GM12801 (cell line): ENCODE measurements around the gene NFE2.

Experiments used
- CTCF ChIP-seq: IDR thresholded peaks from one replicate; pipeline ENCODE4 v1.5.1; 2011; ENCODE audit warnings: control low read depth; ENCODE audit not compliant: insufficient read length; ENCODE audit errors: extremely low read depth

NFE2 gene

DNA sequence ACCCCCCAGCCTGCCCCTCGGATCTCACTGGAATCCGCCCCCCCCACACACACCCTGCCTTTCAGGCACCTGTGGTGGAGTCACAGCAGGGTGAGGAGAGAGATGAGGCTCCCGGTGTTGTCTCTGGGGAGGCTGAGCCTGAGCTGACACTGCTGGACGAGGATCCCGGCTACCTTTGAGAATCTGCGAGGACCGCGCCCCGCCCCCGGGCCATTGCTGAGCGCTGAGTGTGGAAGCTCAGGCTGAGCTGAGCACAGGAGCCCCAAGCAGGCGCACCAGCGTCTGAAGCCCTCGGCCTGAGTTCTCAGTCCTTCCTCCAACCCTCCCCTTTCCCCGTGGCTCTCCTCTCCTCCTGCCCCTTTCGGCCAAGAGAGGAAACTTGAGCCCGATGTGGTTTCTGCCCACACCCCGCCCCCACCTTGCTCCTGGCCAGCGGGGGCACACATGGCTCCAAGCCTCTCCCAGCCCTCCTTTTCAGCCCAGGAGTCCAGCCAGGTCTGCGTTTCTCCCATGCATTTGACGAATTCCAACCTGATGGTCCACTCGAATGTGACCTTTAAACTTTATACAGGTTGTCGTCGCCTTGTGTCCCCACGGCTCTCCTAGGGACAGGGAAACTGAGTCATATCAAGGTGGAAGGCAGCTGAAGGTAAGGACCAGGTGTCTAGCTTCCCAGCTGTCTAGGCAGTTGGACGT, at the start of gene NFE2:
Gene NFE2, minus strand, starts transcription at position 284 of the 696 bp plus-strand sequence. CDS start 5,767 bp downstream, outside the sequence.
- TF ChIP-seq CTCF = no peak

- TF ChIP-seq CTCF = no peak
Measured at GRCh38 chr12:54349679-54350078, 48.9 kb upstream of the NFE2 start.

DNA sequence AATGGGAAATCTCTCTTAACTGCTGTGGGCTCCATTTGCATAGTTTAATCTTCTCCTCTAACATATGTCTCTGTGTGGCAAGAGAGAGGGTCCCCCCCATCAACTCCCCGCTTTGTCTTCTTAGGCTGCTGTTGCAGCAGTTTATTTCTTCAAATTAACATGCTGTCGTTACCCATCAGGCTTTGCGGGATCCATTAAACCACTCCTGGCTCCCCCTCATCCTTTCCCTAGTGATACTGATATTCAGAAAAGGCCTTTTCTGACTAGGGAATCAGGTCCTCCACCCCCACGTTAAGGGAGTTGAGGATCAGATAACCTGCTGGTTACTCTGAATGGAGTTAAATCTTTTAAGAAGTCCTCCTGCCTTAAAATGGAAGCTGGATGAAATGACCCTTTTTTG, 48.2 kb upstream of the NFE2 start:
- no peak for TF ChIP-seq CTCF

DNA sequence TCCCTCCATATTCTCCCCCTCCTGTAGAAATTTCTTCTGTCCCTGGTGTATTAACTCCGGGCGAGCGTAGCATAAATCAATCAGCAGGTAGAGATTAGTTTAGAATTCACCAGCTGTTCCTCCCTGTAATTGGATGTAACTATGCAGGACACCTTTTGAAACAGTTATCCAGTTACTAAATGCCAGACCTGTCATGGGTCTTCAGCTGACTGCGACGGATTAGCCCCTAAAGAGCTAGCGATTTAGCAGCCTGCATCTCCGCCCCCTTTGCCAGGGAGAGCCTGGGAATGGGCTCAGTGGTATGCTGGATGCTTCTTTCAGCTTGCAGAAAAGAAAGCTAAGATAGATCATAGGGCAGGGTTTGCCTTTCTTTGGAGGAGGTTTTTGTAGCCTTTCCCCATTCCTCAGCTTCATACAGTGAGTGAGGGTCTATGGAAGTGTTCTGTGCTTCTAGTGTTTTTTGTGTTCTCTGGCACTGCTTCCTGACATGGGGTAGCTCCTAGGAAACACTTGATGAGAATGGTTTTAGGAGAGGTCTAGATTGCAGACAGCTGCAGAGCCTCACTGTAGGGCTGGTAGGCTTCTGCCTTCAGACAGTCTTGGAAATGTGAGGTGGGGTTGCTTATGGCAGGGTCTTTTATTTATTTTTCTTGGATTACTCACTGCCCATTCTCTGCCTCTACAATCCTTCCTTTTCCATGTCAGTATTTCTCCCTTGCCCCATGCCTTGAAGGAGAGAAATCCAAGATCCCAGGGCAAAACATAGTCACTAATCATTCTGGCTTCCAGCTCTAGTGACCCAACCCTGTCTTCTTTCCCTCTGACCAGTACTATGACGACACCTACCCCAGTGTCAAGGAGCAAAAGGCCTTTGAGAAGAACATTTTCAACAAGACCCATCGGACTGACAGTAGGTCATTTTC, 40.8 kb upstream of the NFE2 start:
- no peak for TF ChIP-seq CTCF

DNA sequence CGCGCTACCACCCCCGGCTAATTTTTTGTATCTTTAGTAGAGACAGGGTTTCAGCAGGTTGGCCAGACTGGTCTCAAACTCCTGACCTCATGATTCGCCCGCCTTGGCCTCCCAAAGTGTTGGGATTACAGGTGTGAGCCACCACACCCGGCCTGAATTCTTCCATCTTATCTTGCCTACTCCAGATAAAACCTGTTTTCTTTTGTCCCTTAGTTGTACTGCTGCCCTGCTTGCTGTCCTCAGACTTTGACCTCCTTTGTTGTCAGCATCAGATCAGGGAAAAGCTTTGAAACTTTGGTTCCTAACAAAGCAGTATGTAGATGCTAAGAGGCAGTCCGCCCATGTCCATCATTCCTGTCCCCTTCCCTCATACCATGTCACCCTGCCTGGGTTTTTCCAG, 40.0 kb upstream of the NFE2 start:
- TF ChIP-seq CTCF = no peak

DNA sequence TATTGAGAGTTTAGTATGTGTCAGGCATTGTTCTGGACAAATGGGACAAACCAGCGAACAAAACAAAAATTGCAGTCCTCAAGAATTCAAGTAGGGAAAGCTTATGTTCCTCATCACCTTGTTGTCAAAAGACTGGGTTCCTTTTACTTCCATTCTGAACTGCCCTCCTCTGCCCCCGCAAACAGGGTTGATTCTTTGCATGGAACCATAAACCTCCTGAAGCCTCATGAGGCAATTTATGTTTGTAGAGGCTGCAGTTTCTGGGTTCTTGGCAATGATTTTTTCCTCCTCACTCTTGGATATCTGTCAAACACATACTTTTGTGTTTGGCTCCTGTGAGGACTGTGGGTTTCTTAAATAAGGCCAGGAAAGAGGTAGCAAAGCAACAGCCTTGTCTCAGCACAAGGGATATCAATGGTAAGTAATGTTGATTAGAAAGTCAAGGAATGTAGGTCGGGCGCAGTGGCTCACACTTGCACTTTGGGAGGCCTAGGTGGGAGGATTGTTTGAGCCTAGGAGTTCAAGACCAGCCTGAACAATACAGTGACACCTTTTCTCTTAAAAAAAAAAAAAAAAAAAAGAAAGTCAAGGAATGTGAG, 38.0 kb upstream of the NFE2 start:
- no peak for TF ChIP-seq CTCF
